Bone marrow (tissue), 2 donors: Measurements from ENCODE around the gene TMEM239.
"Not testable (repeated sequence)": the region's sequence is repeated elsewhere in the genome, so short reads cannot be mapped to it uniquely, and the experiment has no call there.

Experiments used
- DNase-seq, 2 donors: peaks; one replicate each; lab custom pipeline; 2025; lab: John Stamatoyannopoulos, UW

TMEM239 gene

GRCh38 chr20:2799688-2800520 is 16.3 kb upstream of the TMEM239 start:
- DNase-seq = no peak

GRCh38 chr20:2800521-2801285 is 15.5 kb upstream of the TMEM239 start, which contains the start of gene CPXM1:
Gene CPXM1 (minus strand): TSS chr20:2800627. CDS start chr20:2800572, 55 bp downstream.
- peak; percentile 38 to 96 for DNase-seq

GRCh38 chr20:2801286-2801728 is 14.9 kb upstream of the TMEM239 start:
- peak in 1 of 2 donors; percentile 47 for DNase-seq

- no peak for DNase-seq
These were observed 11.9 kb upstream of the TMEM239 start for GRCh38 chr20:2804041-2804828.

GRCh38 chr20:2804852-2805688 is 11.1 kb upstream of the TMEM239 start:
- no peak for DNase-seq

- no peak for DNase-seq
These were observed 10.3 kb upstream of the TMEM239 start for GRCh38 chr20:2805689-2806350.

GRCh38 chr20:2806351-2806701 is 9.8 kb upstream of the TMEM239 start:
- DNase-seq = no peak

GRCh38 chr20:2807019-2807418 is 9.1 kb upstream of the TMEM239 start:
- DNase-seq = no peak

- DNase-seq = not testable (repeated sequence)
These were observed 8.2 kb upstream of the TMEM239 start for GRCh38 chr20:2807929-2808328.

GRCh38 chr20:2809690-2810089 is 6.5 kb upstream of the TMEM239 start:
- DNase-seq = no peak

- DNase-seq = no peak
These were observed 4.0 kb upstream of the TMEM239 start for GRCh38 chr20:2812189-2812588.

GRCh38 chr20:2814076-2814475 is 2.1 kb upstream of the TMEM239 start:
- no peak for DNase-seq

GRCh38 chr20:2814587-2815051 is 1.5 kb upstream of the TMEM239 start, which contains the start of gene C20orf141:
Gene C20orf141 (plus strand): TSS chr20:2814987. CDS start chr20:2815185, 198 bp downstream.
- DNase-seq = peak in 1 of 2 donors; percentile 86

GRCh38 chr20:2815242-2815900 is 793 bp upstream of the TMEM239 start:
- DNase-seq = no peak

- no peak for DNase-seq
These were observed 598 bp downstream of the TMEM239 start for GRCh38 chr20:2816583-2817340.

- DNase-seq = no peak
These were observed 1.2 kb downstream of the TMEM239 start for GRCh38 chr20:2817341-2817726.

GRCh38 chr20:2817891-2818595 is 1.9 kb downstream of the TMEM239 start:
- DNase-seq = no peak

- no peak for DNase-seq
These were observed 4.1 kb downstream of the TMEM239 start for GRCh38 chr20:2820084-2820895.
